Caco-2 (cell line): Measurements from ENCODE around the gene NUP210. TPM values are rescaled to one million over a fixed set of nuclear protein-coding genes. Genes with fewer than 3 reads are reported as not detected.

Source experiments
- BruUV-seq: library from RNA; stranded (reverse); fragments of 400-500 nt; replicated peaks from 2 replicates; lab custom pipeline; 2021; lab: Mats Ljungman, UMichigan
- CTCF ChIA-PET: fragments of 300-600 bp; sonication (Branson Sonifier 250); formaldehyde crosslinking; loops from one replicate; lab custom pipeline; 2022; ENCODE audit warnings: antibody characterized with exemption; lab: Charles Lee
- POLR2A ChIA-PET: fragments of 300-600 bp; sonication (Branson Sonifier 250); formaldehyde crosslinking; loops from one replicate; lab custom pipeline; 2022; ENCODE audit warnings: antibody characterized with exemption; lab: Charles Lee
- DNase-seq, 2 experiments: peaks; one replicate each; pipeline versions ENCODE4 v3.0.0 to v3.0.0-alpha.2; 2020 to 2022
- H3K27me3 ChIP-seq: replicated peaks from 2 replicates; pipeline ENCODE4 v1.6.0; 2011; ENCODE audit warnings: low read length; ENCODE audit not compliant: control insufficient read depth, insufficient read depth
- H3K36me3 ChIP-seq: 2 replicates; pipeline ENCODE4 v1.5.1; 2011; ENCODE audit warnings: low read length; ENCODE audit not compliant: control insufficient read depth, insufficient read depth
- H3K4me1 ChIP-seq: fragments of 250-450 bp; sonication (Bioruptor Pico); 2 replicates; pipeline ENCODE4 v1.5.1; 2020; ENCODE audit warnings: mild to moderate bottlenecking
- H3K4me3 ChIP-seq: 2 replicates; pipeline ENCODE4 v1.5.1; 2011; ENCODE audit warnings: low read depth, mild to moderate bottlenecking, control low read depth, low read length
- H3K9me3 ChIP-seq: fragments of 250-450 bp; sonication (Bioruptor Pico); 2 replicates; pipeline ENCODE4 v1.5.1; 2020; ENCODE audit warnings: mild to moderate bottlenecking, moderate library complexity
- H3K27ac Mint-ChIP-seq: one replicate; pipeline ENCODE4 v1.8.0; 2022; ENCODE audit warnings: mixed read lengths; ENCODE audit not compliant: unreplicated experiment
- H3K27me3 Mint-ChIP-seq: one replicate; pipeline ENCODE4 v1.8.0; 2022; ENCODE audit warnings: mixed read lengths; ENCODE audit not compliant: insufficient read depth, unreplicated experiment
- H3K36me3 Mint-ChIP-seq: one replicate; pipeline ENCODE4 v1.8.0; 2022; ENCODE audit warnings: mild to moderate bottlenecking, mixed read lengths; ENCODE audit not compliant: insufficient read depth, unreplicated experiment
- H3K4me1 Mint-ChIP-seq: one replicate; pipeline ENCODE4 v1.8.0; 2022; ENCODE audit warnings: low read depth, mixed read lengths; ENCODE audit not compliant: unreplicated experiment
- H3K4me3 Mint-ChIP-seq: one replicate; pipeline ENCODE4 v1.8.0; 2022; ENCODE audit warnings: mild to moderate bottlenecking, moderate library complexity, mixed read lengths; ENCODE audit not compliant: unreplicated experiment
- H3K9me3 Mint-ChIP-seq: one replicate; pipeline ENCODE4 v1.8.0; 2022; ENCODE audit warnings: mixed read lengths; ENCODE audit not compliant: unreplicated experiment
- CTCF ChIP-seq, 2 experiments: fragments of 200-600 bp in 1 of 2; IDR thresholded peaks; 1 replicate in 1 of 2; 2 replicates in 1 of 2; pipeline versions ENCODE4 v1.5.1 to v1.8.0; 2011 to 2022; ENCODE audit warnings: antibody characterized with exemption in 1 of 2, control low read depth in 1 of 2, inconsistent platforms in 1 of 2, low read depth in 1 of 2, low read length in 1 of 2, mild to moderate bottlenecking in 1 of 2, moderate library complexity in 1 of 2; ENCODE audit not compliant: insufficient read depth in 1 of 2, severe bottlenecking in 1 of 2, unreplicated experiment in 1 of 2
- intact Hi-C: fragments of 100-400 bp; cut with micrococcal nuclease; formaldehyde crosslinking; loops from one replicate; pipeline ENCODE4 v1.10.0; 2022; ENCODE audit not compliant: unreplicated experiment
- total RNA-seq: library from RNA; stranded (reverse); gene quantifications from 2 replicates; pipeline ENCODE4 v1.2.3, GENCODE V29; 2022

Gene NUP210
- total RNA-seq, 1 experiment from 2014 or later: 63.7 TPM

- Histone ChIP-seq H3K36me3 (no peaks in the 10 kb centered on the region), H3K4me1 (no peaks in the 10 kb centered on the region), H3K27me3 (no peaks in the 10 kb centered on the region), H3K4me3 (no peak overlapping the region), H3K9me3 (peaks cover 8% of the 10 kb centered on the region)
- ChIA-PET POLR2A (no interaction called here), CTCF (no interaction called here)
- no peak for DNase-seq
- H3K36me3 Mint-ChIP-seq: no peaks in the 10 kb centered on the region
- no peak overlapping the region for H3K27ac Mint-ChIP-seq
- no peaks in the 10 kb centered on the region for H3K4me1 Mint-ChIP-seq
- no TSS peak for BruUV-seq
- H3K27me3 Mint-ChIP-seq: no peaks in the 10 kb centered on the region
- no peak overlapping the region for H3K4me3 Mint-ChIP-seq
- peaks cover 29% of the 10 kb centered on the region for H3K9me3 Mint-ChIP-seq
- no peak for TF ChIP-seq CTCF (IDR thresholded peaks at IDR 0.05; ENCODE audit: insufficient read depth in 1 of 2, low read depth in 1 of 2, low read length in 1 of 2, severe bottlenecking in 1 of 2, unreplicated experiment in 1 of 2)
- intact Hi-C loops: no loop called here
Measured at GRCh38 chr3:13282986-13283876, 136.9 kb downstream of the NUP210 start.

GRCh38 chr3:13282358-13282985 lies 137.7 kb downstream of the NUP210 start:
- H3K4me3 Mint-ChIP-seq: no peak overlapping the region
- Histone ChIP-seq H3K4me3 (no peak overlapping the region), H3K27me3 (no peaks in the 10 kb centered on the region), H3K9me3 (peaks cover 8% of the 10 kb centered on the region), H3K4me1 (no peaks in the 10 kb centered on the region), H3K36me3 (no peaks in the 10 kb centered on the region)
- no peak overlapping the region for H3K27ac Mint-ChIP-seq
- H3K36me3 Mint-ChIP-seq: no peaks in the 10 kb centered on the region
- no peak for DNase-seq
- no peaks in the 10 kb centered on the region for H3K4me1 Mint-ChIP-seq
- no peaks in the 10 kb centered on the region for H3K27me3 Mint-ChIP-seq
- TF ChIP-seq CTCF (IDR thresholded peaks at IDR 0.05; ENCODE audit: insufficient read depth in 1 of 2, low read depth in 1 of 2, low read length in 1 of 2, severe bottlenecking in 1 of 2, unreplicated experiment in 1 of 2): no peak
- CTCF ChIA-PET: no interaction called here
- intact Hi-C loops: no loop called here
- no TSS peak for BruUV-seq
- POLR2A ChIA-PET: no interaction called here
- peaks cover 28% of the 10 kb centered on the region for H3K9me3 Mint-ChIP-seq

GRCh38 chr3:13281507-13282357 lies 138.4 kb downstream of the NUP210 start:
- BruUV-seq: no TSS peak
- POLR2A ChIA-PET: no interaction called here
- H3K4me1 ChIP-seq: no peaks in the 10 kb centered on the region

More at GRCh38 chr3:13281507-13282357, 138.4 kb downstream of the NUP210 start:
- Histone ChIP-seq H3K9me3 (peaks cover 8% of the 10 kb centered on the region), H3K27me3 (no peaks in the 10 kb centered on the region), H3K36me3 (no peaks in the 10 kb centered on the region), H3K4me3 (no peak overlapping the region)
- no peak for DNase-seq
- CTCF ChIA-PET: no interaction called here
- no peak overlapping the region for H3K27ac Mint-ChIP-seq
- intact Hi-C loops: no loop called here
- TF ChIP-seq CTCF (IDR thresholded peaks at IDR 0.05; ENCODE audit: insufficient read depth in 1 of 2, low read depth in 1 of 2, low read length in 1 of 2, severe bottlenecking in 1 of 2, unreplicated experiment in 1 of 2): no peak
- H3K36me3 Mint-ChIP-seq: no peaks in the 10 kb centered on the region
- H3K4me3 Mint-ChIP-seq: no peak overlapping the region
- H3K27me3 Mint-ChIP-seq: no peaks in the 10 kb centered on the region
- H3K4me1 Mint-ChIP-seq: no peaks in the 10 kb centered on the region
- H3K9me3 Mint-ChIP-seq: peaks cover 20% of the 10 kb centered on the region
